HCT116 (cell line): ENCODE results near the gene MAGI3. TPM values are rescaled to one million over a fixed set of nuclear protein-coding genes. Genes with fewer than 3 reads are reported as not detected.

Source experiments
- ATAC-seq: fragments of 200-7000 bp; cut with Tn5 transposase; 2 replicates; pipeline ENCODE4 v1.9.1; 2020; ENCODE audit warnings: mild to moderate bottlenecking, moderate library complexity
- BruUV-seq: library from RNA; stranded (reverse); fragments of 400-500 nt; replicated peaks from 2 replicates; lab custom pipeline; 2021; lab: Mats Ljungman, UMichigan
- CTCF ChIA-PET: fragments of 300-600 bp; sonication (Branson Sonifier 250); formaldehyde crosslinking; loops from one replicate; lab custom pipeline; 2021; ENCODE audit warnings: antibody characterized with exemption; lab: Charles Lee
- POLR2A ChIA-PET: fragments of 300-600, 350-600 bp; sonication (Branson Sonifier 250); formaldehyde crosslinking; loops from one replicate; lab custom pipeline; 2021; ENCODE audit warnings: antibody characterized with exemption; lab: Charles Lee
- RAD21 ChIA-PET, 2 experiments: fragments of 300-600 bp; sonication (Branson Sonifier 250); formaldehyde crosslinking; loops; one replicate each; lab custom pipeline; 2023; ENCODE audit warnings: low total read pairs in 2 of 2; ENCODE audit not compliant: uncharacterized antibody in 2 of 2, unreplicated experiment in 2 of 2, low non-redundant PET in 1 of 2; lab: Charles Lee
- DNase-seq: peaks from one replicate; pipeline ENCODE4 v3.0.0-alpha.2; 2010; ENCODE audit warnings: low read depth, low spot score
- H2AFZ ChIP-seq: fragments of 200-600 bp; shearing (Covaris generic), sonication (generic); 2 replicates; pipeline ENCODE4 v1.6.1; 2017; ENCODE audit warnings: low read depth, mixed run types, mixed read lengths, antibody characterized with exemption, low read length; ENCODE audit not compliant: poor library complexity, severe bottlenecking
- H3K27ac ChIP-seq: 2 replicates; pipeline ENCODE4 v1.5.1; 2012; ENCODE audit warnings: low read depth, low read length
- H3K27me3 ChIP-seq: fragments of 200-600 bp; sonication (generic); 2 replicates; pipeline ENCODE4 v1.6.1; 2016; ENCODE audit warnings: mixed run types, low read length, mixed read lengths; ENCODE audit not compliant: insufficient read depth
- H3K36me3 ChIP-seq, 2 experiments: fragments of 200-500 bp in 1 of 2; fragments of 200-600 bp in 1 of 2; sonication (Bioruptor generic) in 1 of 2; sonication (generic) in 1 of 2; 2 replicates each; pipeline versions ENCODE4 v1.5.1 to v1.6.1; 2014 to 2016; ENCODE audit warnings: low read length in 2 of 2, inconsistent platforms in 1 of 2, mixed read lengths in 1 of 2, mixed run types in 1 of 2; ENCODE audit not compliant: insufficient read depth in 2 of 2, control insufficient read depth in 1 of 2
- H3K4me1 ChIP-seq, 2 experiments: fragments of 200-600 bp in 1 of 2; sonication (generic) in 1 of 2; 2 replicates each; pipeline versions ENCODE4 v1.5.1 to v1.6.1; 2012 to 2017; ENCODE audit warnings: low read length in 2 of 2, inconsistent platforms in 1 of 2, mild to moderate bottlenecking in 1 of 2, mixed read lengths in 1 of 2, mixed run types in 1 of 2, moderate library complexity in 1 of 2; ENCODE audit not compliant: insufficient read depth in 2 of 2, control insufficient read depth in 1 of 2
- H3K4me2 ChIP-seq: fragments of 200-600 bp; sonication (generic); 2 replicates; pipeline ENCODE4 v1.6.1; 2017; ENCODE audit warnings: mixed run types, low read length, mixed read lengths
- H3K4me3 ChIP-seq, 2 experiments: fragments of 200-600 bp in 1 of 2; sonication (generic) in 1 of 2; replicated peaks in 1 of 2; 2 replicates each; pipeline ENCODE4 v1.5.1; 2011 to 2016; ENCODE audit warnings: low read length in 2 of 2, control low read depth in 1 of 2, low read depth in 1 of 2, mild to moderate bottlenecking in 1 of 2, mixed read lengths in 1 of 2, mixed run types in 1 of 2
- H3K79me2 ChIP-seq: fragments of 200-600 bp; sonication (generic); 2 replicates; pipeline ENCODE4 v1.6.1; 2017; ENCODE audit warnings: mild to moderate bottlenecking, mixed run types, low read length, moderate library complexity, mixed read lengths; ENCODE audit not compliant: insufficient read depth
- H3K9ac ChIP-seq: fragments of 200-600 bp; sonication (generic); 2 replicates; pipeline ENCODE4 v1.6.1; 2016; ENCODE audit warnings: low read length, mixed read lengths
- H3K9me2 ChIP-seq: fragments of 200-600 bp; sonication (generic), shearing (Covaris generic); 2 replicates; pipeline ENCODE4 v1.6.1; 2017; ENCODE audit warnings: mixed run types, mild to moderate bottlenecking, moderate library complexity; ENCODE audit not compliant: insufficient read depth
- H3K9me3 ChIP-seq, 2 experiments: fragments of 200-500 bp in 1 of 2; fragments of 200-600 bp in 1 of 2; sonication (Bioruptor generic) in 1 of 2; sonication (generic) in 1 of 2; 2 replicates each; pipeline ENCODE4 v1.6.1; 2014 to 2017; ENCODE audit warnings: low read length in 2 of 2, mixed read lengths in 2 of 2, inconsistent platforms in 1 of 2, low read depth in 1 of 2, mild to moderate bottlenecking in 1 of 2, mixed run types in 1 of 2, moderate library complexity in 1 of 2; ENCODE audit not compliant: control insufficient read depth in 1 of 2, insufficient read depth in 1 of 2
- H4K20me1 ChIP-seq: fragments of 200-600 bp; sonication (generic), shearing (Covaris generic); 2 replicates; pipeline ENCODE4 v1.6.1; 2017; ENCODE audit warnings: mixed run types, mild to moderate bottlenecking, moderate library complexity; ENCODE audit not compliant: insufficient read depth
- ATF3 ChIP-seq: IDR thresholded peaks from 2 replicates; pipeline ENCODE4 v1.6.1; 2012
- EZH2phosphoT487 ChIP-seq: fragments of 200-600 bp; IDR thresholded peaks from 2 replicates; pipeline ENCODE4 v1.6.1; 2018; ENCODE audit warnings: antibody characterized with exemption, borderline replicate concordance
- POLR2A ChIP-seq: IDR thresholded peaks from 2 replicates; pipeline ENCODE4 v1.7.0; 2011; ENCODE audit warnings: borderline replicate concordance; ENCODE audit not compliant: insufficient read depth, insufficient read length; ENCODE audit errors: extremely low read depth
- POLR2AphosphoS5 ChIP-seq: IDR thresholded peaks from 2 replicates; pipeline ENCODE4 v1.6.1; 2011; ENCODE audit warnings: mild to moderate bottlenecking, low read depth, low read length, moderate library complexity
- SP1 ChIP-seq: IDR thresholded peaks from 2 replicates; pipeline ENCODE4 v1.6.1; 2012; ENCODE audit warnings: low read depth
- SRF ChIP-seq: IDR thresholded peaks from 2 replicates; pipeline ENCODE4 v1.6.1; 2012; ENCODE audit warnings: low read depth
- intact Hi-C: fragments of 100-400 bp; cut with micrococcal nuclease; formaldehyde crosslinking; loops from 2 replicates; pipeline ENCODE4 v1.10.0; 2022
- total RNA-seq: library from RNA; stranded (reverse); gene quantifications from one replicate; pipeline ENCODE4 v1.2.1, GENCODE V29; 2021; ENCODE audit not compliant: unreplicated experiment
- TF ChIP-seq, protein P1 (sequence below): IDR thresholded peaks from 2 replicates; pipeline ENCODE4 v1.6.1; 2012
- TF ChIP-seq, protein P2 (sequence below): IDR thresholded peaks from 2 replicates; pipeline ENCODE4 v1.6.1; 2011; ENCODE audit warnings: mild to moderate bottlenecking, low read length, moderate library complexity; ENCODE audit not compliant: insufficient replicate concordance; ENCODE audit errors: extremely low read depth

Gene MAGI3
- total RNA-seq, 1 experiment from 2014 or later = 11.8 TPM

- TF ChIP-seq EZH2phosphoT487 (no peak), ATF3 (no peak), POLR2A (no peak), POLR2AphosphoS5 (no peak), SP1 (no peak)
These were observed 10.8 kb downstream of the MAGI3 start (continued) for GRCh38 chr1:113401067-113401466.

- intact Hi-C loops = no loop called here
- Histone ChIP-seq H3K4me2 (no peak overlapping the region), H3K9ac (no peak overlapping the region), H3K4me3 (no peak overlapping the region), H3K9me2 (no peaks in the 10 kb centered on the region), H4K20me1 (peaks cover 4% of the 10 kb centered on the region; the same call in 1 of the 2 replicates), H3K36me3 (no peaks in the 10 kb centered on the region), H3K4me1 (peaks cover 3 to 5% of the 10 kb centered on the region in 2 experiments; a peak in 3 of 4 replicates), H3K27me3 (no peaks in the 10 kb centered on the region), H3K27ac (no peak overlapping the region), H2AFZ (no peak overlapping the region), H3K79me2 (peaks cover 45% of the 10 kb centered on the region), H3K9me3 (no peaks in the 10 kb centered on the region)
- ChIA-PET POLR2A (no interaction called here), CTCF (no interaction called here), RAD21 (no interaction called here)
- no peak for TF ChIP-seq SRF
- TF ChIP-seq, protein P1, sequence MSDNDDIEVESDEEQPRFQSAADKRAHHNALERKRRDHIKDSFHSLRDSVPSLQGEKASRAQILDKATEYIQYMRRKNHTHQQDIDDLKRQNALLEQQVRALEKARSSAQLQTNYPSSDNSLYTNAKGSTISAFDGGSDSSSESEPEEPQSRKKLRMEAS = no peak
- TF ChIP-seq, protein P2, sequence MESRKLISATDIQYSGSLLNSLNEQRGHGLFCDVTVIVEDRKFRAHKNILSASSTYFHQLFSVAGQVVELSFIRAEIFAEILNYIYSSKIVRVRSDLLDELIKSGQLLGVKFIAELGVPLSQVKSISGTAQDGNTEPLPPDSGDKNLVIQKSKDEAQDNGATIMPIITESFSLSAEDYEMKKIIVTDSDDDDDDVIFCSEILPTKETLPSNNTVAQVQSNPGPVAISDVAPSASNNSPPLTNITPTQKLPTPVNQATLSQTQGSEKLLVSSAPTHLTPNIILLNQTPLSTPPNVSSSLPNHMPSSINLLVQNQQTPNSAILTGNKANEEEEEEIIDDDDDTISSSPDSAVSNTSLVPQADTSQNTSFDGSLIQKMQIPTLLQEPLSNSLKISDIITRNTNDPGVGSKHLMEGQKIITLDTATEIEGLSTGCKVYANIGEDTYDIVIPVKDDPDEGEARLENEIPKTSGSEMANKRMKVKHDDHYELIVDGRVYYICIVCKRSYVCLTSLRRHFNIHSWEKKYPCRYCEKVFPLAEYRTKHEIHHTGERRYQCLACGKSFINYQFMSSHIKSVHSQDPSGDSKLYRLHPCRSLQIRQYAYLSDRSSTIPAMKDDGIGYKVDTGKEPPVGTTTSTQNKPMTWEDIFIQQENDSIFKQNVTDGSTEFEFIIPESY = no peak
- no peak for DNase-seq
- no TSS peak for BruUV-seq
- no peak for ATAC-seq
These were observed 11.4 kb downstream of the MAGI3 start for GRCh38 chr1:113401728-113402127.
